ENCODE data around the gene NHSL1.

DNA sequence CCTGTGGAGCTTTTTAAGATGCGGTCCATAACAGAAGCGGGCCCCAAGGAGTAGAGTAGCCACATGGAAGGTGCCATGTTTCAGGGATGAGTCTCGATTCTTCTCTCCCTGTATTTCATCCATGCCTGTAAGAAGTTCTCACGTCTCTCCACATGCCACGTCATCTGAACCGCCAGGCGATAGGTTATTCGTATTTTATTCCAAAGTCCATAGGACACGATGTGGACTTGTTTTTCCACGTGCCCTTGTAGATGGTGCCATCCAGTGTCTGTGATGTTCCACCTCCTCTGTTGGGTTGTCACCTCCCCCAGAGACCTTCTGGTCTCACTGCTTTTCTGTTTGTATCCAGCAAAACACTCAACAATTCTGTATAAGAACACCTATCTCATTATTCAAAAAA is 77.7 kb downstream of the NHSL1 start:
- TF ChIP-seq, protein P1, sequence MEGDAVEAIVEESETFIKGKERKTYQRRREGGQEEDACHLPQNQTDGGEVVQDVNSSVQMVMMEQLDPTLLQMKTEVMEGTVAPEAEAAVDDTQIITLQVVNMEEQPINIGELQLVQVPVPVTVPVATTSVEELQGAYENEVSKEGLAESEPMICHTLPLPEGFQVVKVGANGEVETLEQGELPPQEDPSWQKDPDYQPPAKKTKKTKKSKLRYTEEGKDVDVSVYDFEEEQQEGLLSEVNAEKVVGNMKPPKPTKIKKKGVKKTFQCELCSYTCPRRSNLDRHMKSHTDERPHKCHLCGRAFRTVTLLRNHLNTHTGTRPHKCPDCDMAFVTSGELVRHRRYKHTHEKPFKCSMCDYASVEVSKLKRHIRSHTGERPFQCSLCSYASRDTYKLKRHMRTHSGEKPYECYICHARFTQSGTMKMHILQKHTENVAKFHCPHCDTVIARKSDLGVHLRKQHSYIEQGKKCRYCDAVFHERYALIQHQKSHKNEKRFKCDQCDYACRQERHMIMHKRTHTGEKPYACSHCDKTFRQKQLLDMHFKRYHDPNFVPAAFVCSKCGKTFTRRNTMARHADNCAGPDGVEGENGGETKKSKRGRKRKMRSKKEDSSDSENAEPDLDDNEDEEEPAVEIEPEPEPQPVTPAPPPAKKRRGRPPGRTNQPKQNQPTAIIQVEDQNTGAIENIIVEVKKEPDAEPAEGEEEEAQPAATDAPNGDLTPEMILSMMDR (IDR thresholded peaks at IDR 0.05; ENCODE audit: low read length): no peak
- TF ChIP-seq EZH2 (optimal IDR thresholded peaks at IDR 0.05; ENCODE audit: low read depth, low read length): no peak

Measured in MM.1S (cell line).